Neural crest cell (in vitro differentiated cells): ENCODE data around the gene ERCC6L2. TPM values are rescaled to one million over a fixed set of nuclear protein-coding genes. Genes with fewer than 3 reads are reported as not detected.

Experiments used
- DNase-seq: peaks from one replicate; pipeline ENCODE4 v3.0.0; 2021; ENCODE audit warnings: low read depth, mixed read lengths, low spot score
- H3K27ac Mint-ChIP-seq: one replicate; pipeline ENCODE4 v1.8.0; 2021; ENCODE audit warnings: mild to moderate bottlenecking, mixed read lengths; ENCODE audit not compliant: unreplicated experiment
- H3K27me3 Mint-ChIP-seq: 2 replicates; pipeline ENCODE4 v1.8.0; 2021; ENCODE audit warnings: low read depth, mild to moderate bottlenecking, mixed read lengths
- H3K36me3 Mint-ChIP-seq: 2 replicates; pipeline ENCODE4 v1.8.0; 2021; ENCODE audit warnings: low read depth, mild to moderate bottlenecking, mixed read lengths
- H3K4me1 Mint-ChIP-seq: 2 replicates; pipeline ENCODE4 v1.8.0; 2021; ENCODE audit warnings: mixed read lengths
- H3K4me3 Mint-ChIP-seq: one replicate; pipeline ENCODE4 v1.8.0; 2021; ENCODE audit warnings: mild to moderate bottlenecking, mixed read lengths
- H3K9me3 Mint-ChIP-seq: 2 replicates; pipeline ENCODE4 v1.8.0; 2021; ENCODE audit warnings: mixed read lengths
- total RNA-seq: library from RNA; stranded (reverse); gene quantifications from 2 replicates; pipeline ENCODE4 v1.2.1, GENCODE V29; 2021
- TF ChIP-seq, protein P1 (sequence below): fragments of 200-600 bp; sonication (generic); conservative IDR thresholded peaks from 2 replicates; pipeline ENCODE4 v1.5.0; 2021; ENCODE audit warnings: antibody characterized with exemption, mild to moderate bottlenecking

ERCC6L2 gene
- total RNA-seq, 1 donor from 2014 or later = 58.1 TPM

DNA sequence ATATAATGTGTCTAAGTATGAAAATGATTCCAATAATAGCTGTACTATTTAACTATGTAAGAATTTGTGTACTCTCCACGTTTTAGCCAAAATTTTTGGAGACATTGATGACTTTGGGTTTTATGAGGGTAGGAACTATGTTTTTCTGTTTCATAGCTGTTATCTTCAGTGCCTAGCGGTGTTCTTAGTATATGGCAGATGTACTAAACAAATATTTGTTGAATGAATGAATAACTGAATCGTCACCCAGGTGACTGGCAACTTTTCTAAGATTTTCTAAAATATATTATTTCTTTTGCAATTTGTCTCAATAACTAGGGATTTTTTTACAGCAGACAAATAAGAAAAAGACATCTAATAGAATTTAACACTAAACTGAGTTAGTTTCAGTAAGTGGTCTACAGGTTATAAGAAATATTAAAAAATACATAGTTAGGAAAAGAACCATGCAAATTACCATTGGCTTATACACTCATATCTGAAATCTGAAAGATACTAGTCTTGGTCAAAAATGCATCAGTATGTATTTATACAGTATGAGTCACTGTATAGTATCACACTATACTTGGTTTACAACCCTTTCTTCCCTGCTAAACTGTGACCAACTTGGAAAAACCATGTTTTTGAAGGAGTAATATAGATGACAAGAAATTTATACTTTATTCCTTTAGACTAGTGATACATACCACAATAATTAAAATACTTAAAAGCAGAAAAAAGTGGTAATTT is 10.5 kb upstream of the ERCC6L2 start:
- Mint-ChIP-seq H3K9me3 (peaks cover 19% of the 10 kb centered on the region), H3K36me3 (peaks cover 31% of the 10 kb centered on the region), H3K4me3 (no peak overlapping the region), H3K4me1 (no peaks in the 10 kb centered on the region), H3K27me3 (no peaks in the 10 kb centered on the region), H3K27ac (no peak overlapping the region)
- no peak for DNase-seq
- TF ChIP-seq, protein P1, sequence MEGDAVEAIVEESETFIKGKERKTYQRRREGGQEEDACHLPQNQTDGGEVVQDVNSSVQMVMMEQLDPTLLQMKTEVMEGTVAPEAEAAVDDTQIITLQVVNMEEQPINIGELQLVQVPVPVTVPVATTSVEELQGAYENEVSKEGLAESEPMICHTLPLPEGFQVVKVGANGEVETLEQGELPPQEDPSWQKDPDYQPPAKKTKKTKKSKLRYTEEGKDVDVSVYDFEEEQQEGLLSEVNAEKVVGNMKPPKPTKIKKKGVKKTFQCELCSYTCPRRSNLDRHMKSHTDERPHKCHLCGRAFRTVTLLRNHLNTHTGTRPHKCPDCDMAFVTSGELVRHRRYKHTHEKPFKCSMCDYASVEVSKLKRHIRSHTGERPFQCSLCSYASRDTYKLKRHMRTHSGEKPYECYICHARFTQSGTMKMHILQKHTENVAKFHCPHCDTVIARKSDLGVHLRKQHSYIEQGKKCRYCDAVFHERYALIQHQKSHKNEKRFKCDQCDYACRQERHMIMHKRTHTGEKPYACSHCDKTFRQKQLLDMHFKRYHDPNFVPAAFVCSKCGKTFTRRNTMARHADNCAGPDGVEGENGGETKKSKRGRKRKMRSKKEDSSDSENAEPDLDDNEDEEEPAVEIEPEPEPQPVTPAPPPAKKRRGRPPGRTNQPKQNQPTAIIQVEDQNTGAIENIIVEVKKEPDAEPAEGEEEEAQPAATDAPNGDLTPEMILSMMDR = no peak

DNA sequence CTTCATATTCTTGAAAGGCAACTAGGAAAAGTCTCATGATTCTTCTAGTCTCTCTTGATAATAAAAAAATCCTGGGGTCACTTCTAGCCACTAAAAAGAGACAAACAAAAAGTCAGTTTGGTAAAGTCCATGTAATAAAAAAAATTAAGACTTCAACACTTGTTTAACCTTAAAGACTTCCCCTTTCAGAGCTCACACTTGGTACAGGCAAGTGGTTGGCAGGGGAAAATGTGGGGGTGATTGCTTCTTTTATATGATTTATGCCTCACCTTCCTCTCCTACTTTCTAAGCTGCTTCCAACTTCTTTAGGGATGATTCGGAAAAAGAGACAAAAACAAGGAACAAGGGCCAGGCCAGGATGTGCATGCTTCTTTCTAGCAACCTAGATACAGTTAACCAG is 5.1 kb upstream of the ERCC6L2 start:
- Mint-ChIP-seq H3K4me3 (peak overlapping the region; percentile 33), H3K27ac (no peak overlapping the region), H3K36me3 (peaks cover 35% of the 10 kb centered on the region), H3K27me3 (no peaks in the 10 kb centered on the region), H3K9me3 (peaks cover 6% of the 10 kb centered on the region), H3K4me1 (peaks cover 12% of the 10 kb centered on the region)
- TF ChIP-seq, protein P1 = no peak
- no peak for DNase-seq

DNA sequence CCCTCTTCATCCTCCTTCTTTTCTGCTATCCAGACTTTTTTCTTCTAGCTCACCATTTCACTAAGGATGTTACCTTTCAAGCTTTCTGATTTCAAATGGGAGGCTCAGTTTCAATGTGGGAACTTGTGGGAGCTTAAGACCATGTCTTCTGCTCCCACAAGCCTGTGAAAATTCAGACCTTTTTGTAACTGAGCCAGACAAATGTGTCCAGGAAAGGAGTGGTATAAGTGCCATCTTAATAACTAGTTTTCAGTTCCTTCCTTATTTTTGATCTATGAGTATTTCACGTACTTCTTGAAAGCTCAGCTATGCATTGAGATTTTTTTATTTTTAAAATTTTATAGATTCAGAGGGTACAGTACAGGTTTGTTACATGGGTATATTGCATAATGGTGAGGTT is 4.6 kb upstream of the ERCC6L2 start:
- no peaks in the 10 kb centered on the region for H3K27me3 Mint-ChIP-seq
- peaks cover 35% of the 10 kb centered on the region for H3K36me3 Mint-ChIP-seq
- TF ChIP-seq, protein P1 = no peak
- DNase-seq = no peak
- H3K4me1 Mint-ChIP-seq = peaks cover 12% of the 10 kb centered on the region
- peaks cover 6% of the 10 kb centered on the region for H3K9me3 Mint-ChIP-seq
- H3K4me3 Mint-ChIP-seq = no peak overlapping the region
- no peak overlapping the region for H3K27ac Mint-ChIP-seq

DNA sequence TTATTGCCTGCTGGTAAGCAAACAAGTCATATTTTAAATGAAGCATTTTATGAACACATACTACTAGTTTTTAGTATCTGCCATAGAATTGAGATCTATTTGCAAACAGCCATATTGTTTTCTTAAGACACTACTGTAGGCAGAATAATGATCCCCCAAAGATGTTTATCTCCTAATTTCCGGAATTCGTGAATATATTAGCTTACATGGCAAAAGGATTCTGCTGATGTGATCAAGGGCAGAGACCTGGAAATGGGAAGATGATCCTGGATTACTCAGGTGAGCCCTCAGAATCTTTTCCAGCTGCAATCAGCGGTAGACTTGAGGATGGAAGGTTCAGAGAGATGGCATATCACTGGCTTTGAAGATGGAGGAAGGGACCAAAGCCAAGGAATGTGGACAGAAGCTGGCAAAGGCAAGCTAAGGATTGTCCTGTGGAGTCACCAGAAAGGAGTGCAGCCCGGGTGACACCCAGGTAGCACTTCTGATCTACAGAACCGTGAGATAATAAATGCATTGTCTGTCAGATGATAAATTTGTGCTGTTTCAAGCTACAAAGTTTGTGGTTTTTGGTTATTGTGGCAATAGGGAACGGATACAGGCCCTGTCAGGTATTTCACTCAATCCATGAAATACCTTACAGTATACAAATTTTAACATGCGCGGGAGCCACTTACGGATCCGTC is 1.0 kb upstream of the ERCC6L2 start:
- no peaks in the 10 kb centered on the region for H3K27me3 Mint-ChIP-seq
- H3K27ac Mint-ChIP-seq = no peak overlapping the region
- TF ChIP-seq, protein P1 = no peak
- DNase-seq = no peak
- peaks cover 30% of the 10 kb centered on the region for H3K36me3 Mint-ChIP-seq
- H3K4me1 Mint-ChIP-seq = peaks cover 12% of the 10 kb centered on the region
- peaks cover 5% of the 10 kb centered on the region for H3K9me3 Mint-ChIP-seq
- H3K4me3 Mint-ChIP-seq = no peak overlapping the region

DNA sequence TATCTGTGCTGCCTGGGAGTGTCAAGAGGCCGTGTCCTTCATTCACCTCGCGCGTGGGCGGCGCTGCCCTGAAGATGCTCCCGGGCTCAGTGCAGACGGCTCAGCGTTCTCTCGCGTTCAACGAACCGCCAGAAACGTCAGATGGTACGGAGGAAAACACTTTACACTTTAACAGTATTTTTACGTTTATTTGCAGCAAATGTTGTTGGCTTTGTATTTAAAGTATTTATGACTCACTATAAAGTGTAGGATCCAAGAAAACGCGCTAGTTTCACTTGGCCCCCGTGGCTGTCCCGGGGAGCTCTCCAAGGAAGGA is 544 bp upstream of the ERCC6L2 start:
- peak; percentile 26 for DNase-seq
- H3K27ac Mint-ChIP-seq = no peak overlapping the region
- peaks cover 5% of the 10 kb centered on the region for H3K9me3 Mint-ChIP-seq
- peaks cover 12% of the 10 kb centered on the region for H3K4me1 Mint-ChIP-seq
- TF ChIP-seq, protein P1 = no peak
- H3K27me3 Mint-ChIP-seq = no peaks in the 10 kb centered on the region
- H3K36me3 Mint-ChIP-seq = peaks cover 27% of the 10 kb centered on the region
- no peak overlapping the region for H3K4me3 Mint-ChIP-seq
